GM21529 (cell line): Measurements from ENCODE around the gene CRIP2.

ENCODE experiments used
- ATAC-seq: cut with Tn5 transposase; IDR thresholded peaks from one replicate; pipeline ENCODE4 v1.9.1; 2021; ENCODE audit not compliant: unreplicated experiment

The CRIP2 gene, protein sequence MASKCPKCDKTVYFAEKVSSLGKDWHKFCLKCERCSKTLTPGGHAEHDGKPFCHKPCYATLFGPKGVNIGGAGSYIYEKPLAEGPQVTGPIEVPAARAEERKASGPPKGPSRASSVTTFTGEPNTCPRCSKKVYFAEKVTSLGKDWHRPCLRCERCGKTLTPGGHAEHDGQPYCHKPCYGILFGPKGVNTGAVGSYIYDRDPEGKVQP

GRCh38 chr14:105474483-105475268 lies at the start of gene CRIP2:
TSS of gene CRIP2 (plus strand) at chr14:105474821. CDS start at chr14:105474863, 42 bp downstream.
- ATAC-seq = no peak

GRCh38 chr14:105424861-105425260 lies 49.8 kb upstream of the CRIP2 start:
- no peak for ATAC-seq

GRCh38 chr14:105425823-105426247 lies 48.8 kb upstream of the CRIP2 start:
- ATAC-seq = no peak

DNA sequence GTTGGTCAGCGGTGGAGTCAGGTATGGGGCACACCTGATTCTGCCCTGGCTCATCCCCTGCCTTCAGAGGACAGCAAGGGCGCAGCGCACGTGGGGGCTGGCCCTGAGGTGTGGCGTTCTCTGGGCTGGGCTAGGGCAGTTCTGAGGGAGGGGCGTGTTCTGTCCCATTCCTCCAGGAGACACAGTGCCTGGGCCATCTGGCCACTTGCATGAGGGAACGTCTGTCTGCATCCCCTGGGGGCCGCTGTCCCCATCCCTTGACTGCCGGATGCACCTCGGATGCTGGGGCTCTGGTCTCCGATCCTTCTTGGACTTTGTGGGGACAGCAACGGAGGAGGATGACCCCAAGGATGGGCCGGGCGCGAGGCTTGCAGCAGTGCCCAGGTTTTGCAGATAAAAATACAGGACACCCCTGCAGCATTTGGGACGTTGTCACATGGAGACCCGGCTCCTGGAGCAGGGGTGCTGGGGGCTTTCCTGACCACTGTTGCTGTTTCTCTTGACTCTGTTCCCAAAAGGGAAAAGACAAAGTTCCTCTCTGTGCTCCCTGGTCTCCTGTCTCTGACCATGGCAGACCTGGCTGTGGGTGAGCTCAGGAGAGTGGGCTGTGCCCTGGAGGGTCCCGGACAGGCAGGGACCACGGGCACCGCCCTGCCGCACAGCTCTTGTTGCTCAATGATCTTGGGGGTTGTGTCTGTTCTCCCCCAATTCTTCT lies 48.0 kb upstream of the CRIP2 start:
- ATAC-seq = no peak

- no peak for ATAC-seq
Observed at GRCh38 chr14:105427412-105427811, 47.2 kb upstream of the CRIP2 start.

- ATAC-seq = no peak
Observed at GRCh38 chr14:105427936-105428485, 46.6 kb upstream of the CRIP2 start.

- ATAC-seq = no peak
Observed at GRCh38 chr14:105430042-105430441, 44.6 kb upstream of the CRIP2 start.

- ATAC-seq = no peak
Observed at GRCh38 chr14:105430565-105430964, 44.1 kb upstream of the CRIP2 start.

DNA sequence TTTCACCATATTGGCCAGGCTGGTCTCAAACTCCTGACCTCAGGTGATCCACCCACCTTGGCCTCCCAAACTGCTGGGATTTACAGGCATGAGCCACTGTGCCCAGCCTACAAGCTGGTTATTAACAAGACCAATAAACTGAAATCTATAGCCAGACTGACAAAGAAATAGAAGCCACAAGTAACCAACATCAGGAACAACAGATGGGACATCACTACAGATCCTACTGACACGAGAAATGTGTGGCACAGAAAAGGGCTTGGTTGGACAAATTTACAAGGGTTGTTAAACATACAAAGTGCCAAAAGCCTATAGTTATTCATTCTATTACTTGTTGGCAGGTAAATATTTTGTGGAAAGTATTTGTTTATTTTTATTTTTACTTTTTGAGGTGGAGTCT lies 43.4 kb upstream of the CRIP2 start:
- no peak for ATAC-seq

- ATAC-seq = no peak
Observed at GRCh38 chr14:105432657-105433056, 42.0 kb upstream of the CRIP2 start.

GRCh38 chr14:105433161-105433605 lies 41.4 kb upstream of the CRIP2 start:
- no peak for ATAC-seq

- no peak for ATAC-seq
Observed at GRCh38 chr14:105436402-105436801, 38.2 kb upstream of the CRIP2 start.

- ATAC-seq = no peak
Observed at GRCh38 chr14:105436891-105437722, 37.5 kb upstream of the CRIP2 start.

DNA sequence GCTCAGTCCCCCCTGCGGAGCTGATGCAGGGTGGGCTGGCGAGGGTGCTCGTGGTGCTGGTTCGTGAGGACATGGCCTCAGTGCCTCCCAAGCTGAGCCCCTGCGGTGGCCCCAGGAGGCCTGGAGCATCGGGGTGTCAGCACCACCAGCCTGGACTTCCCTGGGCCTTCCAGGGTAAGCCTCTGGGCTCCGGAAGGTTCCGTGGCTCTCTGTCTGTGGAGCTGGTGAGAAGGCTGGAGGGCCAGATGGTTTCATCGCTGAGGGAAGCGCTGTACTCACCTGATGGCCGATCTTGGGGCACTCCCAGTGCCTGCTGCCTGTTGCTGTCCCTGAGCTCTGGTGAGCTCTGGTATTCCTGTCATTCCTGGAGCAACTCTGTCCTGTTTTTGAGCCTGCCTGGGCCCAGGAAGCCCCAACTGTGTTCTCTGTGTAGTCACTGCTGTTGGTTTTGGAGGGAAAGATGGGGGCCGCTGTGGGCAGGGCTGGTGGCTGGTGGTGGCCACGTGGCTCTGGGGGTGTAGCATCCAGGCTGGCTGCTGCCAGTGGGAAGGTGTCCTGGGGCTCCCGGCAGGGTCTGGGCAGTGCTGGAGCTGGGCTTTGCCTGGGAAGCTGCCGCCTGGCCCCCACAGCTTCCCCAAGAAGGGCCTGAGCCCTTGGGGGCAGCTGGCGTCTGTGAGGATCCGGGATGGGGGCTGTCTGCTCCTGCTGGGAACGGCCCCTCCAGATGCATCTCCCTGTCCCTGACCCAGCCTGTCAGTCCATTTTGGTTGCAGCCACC lies 36.7 kb upstream of the CRIP2 start:
- ATAC-seq = no peak

- no peak for ATAC-seq
Observed at GRCh38 chr14:105439179-105439578, 35.4 kb upstream of the CRIP2 start.

DNA sequence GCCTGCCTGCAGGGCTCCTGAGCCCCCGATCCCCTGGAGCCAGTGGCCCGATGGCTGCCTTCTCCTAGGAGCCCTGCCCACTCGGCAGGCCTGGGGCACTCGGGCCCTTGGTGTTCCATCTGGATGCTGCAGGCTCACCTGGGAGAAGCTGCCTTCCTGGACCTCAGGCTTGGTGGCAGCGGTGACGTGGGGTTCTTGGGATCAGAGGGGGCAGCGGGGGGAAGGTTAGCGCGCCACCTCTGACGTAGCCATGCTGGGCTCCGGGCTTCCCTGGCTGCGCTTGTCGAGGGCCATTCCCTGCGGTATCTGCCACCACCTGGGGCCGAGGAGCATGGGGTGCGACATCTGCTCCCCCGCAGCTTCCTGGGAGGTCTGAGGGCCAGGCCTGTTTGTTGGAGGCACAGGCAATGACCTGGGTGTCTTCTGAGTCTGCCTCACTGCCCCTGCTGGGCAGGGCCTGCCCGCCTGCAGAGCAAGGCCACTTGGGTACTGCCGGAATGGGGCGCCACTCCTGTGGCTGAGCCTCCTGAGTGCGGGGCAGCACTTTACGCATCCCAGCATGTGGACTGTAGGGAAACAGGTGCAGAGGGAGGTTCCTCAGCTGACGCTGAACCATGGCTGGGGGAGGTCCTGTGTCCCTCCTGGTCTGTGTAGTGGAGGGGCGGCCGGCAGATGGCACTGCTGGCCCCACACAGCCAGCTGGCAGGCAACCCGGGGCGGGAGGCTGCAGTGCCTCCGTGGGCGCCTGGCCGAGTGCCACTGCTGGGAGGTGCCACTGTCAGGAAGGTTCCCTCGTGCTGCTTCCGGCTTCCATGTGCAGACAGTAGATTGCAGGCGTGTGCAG lies 34.7 kb upstream of the CRIP2 start:
- no peak for ATAC-seq

GRCh38 chr14:105440554-105440900 lies 34.1 kb upstream of the CRIP2 start:
- ATAC-seq = no peak

- no peak for ATAC-seq
Observed at GRCh38 chr14:105440992-105441391, 33.6 kb upstream of the CRIP2 start.

- no peak for ATAC-seq
Observed at GRCh38 chr14:105442125-105442524, 32.5 kb upstream of the CRIP2 start.
